Measurements from ENCODE around the gene PARK7.

DNA sequence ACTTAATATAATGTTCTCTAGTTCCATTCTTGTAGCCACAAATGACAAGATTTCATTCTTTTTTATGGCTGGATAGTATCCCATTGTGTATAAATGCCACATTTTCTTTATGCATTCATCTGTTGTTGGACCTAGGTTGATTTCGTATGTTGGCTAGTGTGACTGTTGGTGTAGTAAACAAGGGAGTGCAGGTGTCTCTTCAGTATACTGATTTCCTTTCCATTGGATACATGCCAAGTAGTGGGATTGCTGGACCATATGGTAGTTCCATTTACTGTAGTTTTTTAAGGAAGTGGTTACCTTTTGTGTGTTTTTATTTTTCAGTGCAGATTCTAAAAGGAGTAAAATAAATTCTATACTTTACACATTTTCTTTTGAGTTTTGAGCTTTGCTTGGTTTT is 5.7 kb downstream of the PARK7 start:
- TF ChIP-seq, protein P1, sequence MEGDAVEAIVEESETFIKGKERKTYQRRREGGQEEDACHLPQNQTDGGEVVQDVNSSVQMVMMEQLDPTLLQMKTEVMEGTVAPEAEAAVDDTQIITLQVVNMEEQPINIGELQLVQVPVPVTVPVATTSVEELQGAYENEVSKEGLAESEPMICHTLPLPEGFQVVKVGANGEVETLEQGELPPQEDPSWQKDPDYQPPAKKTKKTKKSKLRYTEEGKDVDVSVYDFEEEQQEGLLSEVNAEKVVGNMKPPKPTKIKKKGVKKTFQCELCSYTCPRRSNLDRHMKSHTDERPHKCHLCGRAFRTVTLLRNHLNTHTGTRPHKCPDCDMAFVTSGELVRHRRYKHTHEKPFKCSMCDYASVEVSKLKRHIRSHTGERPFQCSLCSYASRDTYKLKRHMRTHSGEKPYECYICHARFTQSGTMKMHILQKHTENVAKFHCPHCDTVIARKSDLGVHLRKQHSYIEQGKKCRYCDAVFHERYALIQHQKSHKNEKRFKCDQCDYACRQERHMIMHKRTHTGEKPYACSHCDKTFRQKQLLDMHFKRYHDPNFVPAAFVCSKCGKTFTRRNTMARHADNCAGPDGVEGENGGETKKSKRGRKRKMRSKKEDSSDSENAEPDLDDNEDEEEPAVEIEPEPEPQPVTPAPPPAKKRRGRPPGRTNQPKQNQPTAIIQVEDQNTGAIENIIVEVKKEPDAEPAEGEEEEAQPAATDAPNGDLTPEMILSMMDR (IDR thresholded peaks at IDR 0.05) = no peak
- no peak for TF ChIP-seq POLR2A (IDR thresholded peaks at IDR 0.05)
